Stimulated activated CD8-positive, alpha-beta memory T cell treated with anti-CD3 and anti-CD28 coated beads, Interleukin-2, amount 100 ng/mL, for 1 hour (primary cell): ENCODE results near the gene GLCE.

Experiments
- DNase-seq, 2 donors: peaks; one replicate each; pipeline ENCODE4 v3.0.0-alpha.2; 2020; ENCODE audit warnings: low read depth in 2 of 2

The GLCE gene

GRCh38 chr15:69160141-69160993 lies at the start of gene GLCE:
Gene GLCE (plus strand): TSS chr15:69160635. CDS start chr15:69255807, 95,172 bp downstream.
- DNase-seq: peak; percentile 74 to 87

- DNase-seq: no peak
These were observed 46.0 kb upstream of the GLCE start for GRCh38 chr15:69114331-69114928.

- DNase-seq: no peak
These were observed 45.4 kb upstream of the GLCE start for GRCh38 chr15:69115031-69115430.

- no peak for DNase-seq
These were observed 44.0 kb upstream of the GLCE start for GRCh38 chr15:69116391-69116790.

GRCh38 chr15:69117431-69117871 lies 43.0 kb upstream of the GLCE start:
- DNase-seq: no peak

GRCh38 chr15:69118089-69118488 lies 42.3 kb upstream of the GLCE start:
- DNase-seq: no peak

GRCh38 chr15:69119001-69119400 lies 41.4 kb upstream of the GLCE start:
- DNase-seq: no peak

- no peak for DNase-seq
These were observed 40.6 kb upstream of the GLCE start for GRCh38 chr15:69119683-69120395.

GRCh38 chr15:69120732-69121131 lies 39.7 kb upstream of the GLCE start:
- DNase-seq: no peak

- DNase-seq: no peak
These were observed 39.1 kb upstream of the GLCE start for GRCh38 chr15:69121198-69121828.

GRCh38 chr15:69125236-69125635 lies 35.2 kb upstream of the GLCE start:
- DNase-seq: no peak

GRCh38 chr15:69126054-69126469 lies 34.4 kb upstream of the GLCE start:
- DNase-seq: no peak

GRCh38 chr15:69127306-69127705 lies 33.1 kb upstream of the GLCE start:
- DNase-seq: no peak

- DNase-seq: no peak
These were observed 31.6 kb upstream of the GLCE start for GRCh38 chr15:69128667-69129311.

- DNase-seq: no peak
These were observed 28.8 kb upstream of the GLCE start for GRCh38 chr15:69131362-69132220.

- no peak for DNase-seq
These were observed 28.0 kb upstream of the GLCE start for GRCh38 chr15:69132430-69132829.

GRCh38 chr15:69132977-69133861 lies 27.2 kb upstream of the GLCE start:
- DNase-seq: no peak

GRCh38 chr15:69133862-69134519 lies 26.4 kb upstream of the GLCE start:
- no peak for DNase-seq

- no peak for DNase-seq
These were observed 25.6 kb upstream of the GLCE start for GRCh38 chr15:69134791-69135190.
